Measurements from ENCODE around the gene CACNG1. TPM values are rescaled to one million over a fixed set of nuclear protein-coding genes. Genes with fewer than 3 reads are reported as not detected.

The CACNG1 gene
- total RNA-seq, 4 donors from 2014 or later, result not detected

DNA sequence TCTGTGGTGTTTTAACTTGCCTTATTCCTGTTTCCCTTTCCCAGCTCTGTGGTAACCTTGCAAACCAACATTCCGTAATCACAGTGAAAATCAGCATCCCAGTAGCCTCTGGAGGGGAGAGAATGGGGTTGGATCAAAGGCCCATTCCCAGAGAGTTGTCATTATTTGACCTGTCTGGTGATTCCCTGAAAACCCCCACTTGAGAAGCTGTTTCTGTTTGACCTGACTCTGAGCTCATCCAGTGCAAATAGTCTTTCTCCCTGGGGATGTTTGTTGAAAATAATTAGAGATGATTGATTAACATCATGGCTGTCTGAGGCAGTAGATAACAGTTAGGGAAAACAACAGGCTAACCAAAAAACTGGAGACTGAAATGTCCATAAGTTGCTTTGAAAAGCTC lies 3.0 kb downstream of the CACNG1 start:
- Histone ChIP-seq H3K9me3 (peaks cover 15% of the 10 kb centered on the region in 2 donors), H3K36me3 (no peaks in the 10 kb centered on the region), H3K4me3 (no peak overlapping the region), H3K27ac (peak overlapping the region in 3 of 4 donors; percentile 55 to 69 (median 57)), H3K27me3 (no peaks in the 10 kb centered on the region), H3K4me1 (peaks cover 0 to 20% (median 8%) of the 10 kb centered on the region in 4 donors)
- TF ChIP-seq POLR2A (IDR thresholded peaks at IDR 0.05) (no peak), EP300 (IDR thresholded peaks at IDR 0.05; ENCODE audit: low read depth) (no peak), POLR2AphosphoS5 (IDR thresholded peaks at IDR 0.05) (no peak)
- TF ChIP-seq, protein P1, sequence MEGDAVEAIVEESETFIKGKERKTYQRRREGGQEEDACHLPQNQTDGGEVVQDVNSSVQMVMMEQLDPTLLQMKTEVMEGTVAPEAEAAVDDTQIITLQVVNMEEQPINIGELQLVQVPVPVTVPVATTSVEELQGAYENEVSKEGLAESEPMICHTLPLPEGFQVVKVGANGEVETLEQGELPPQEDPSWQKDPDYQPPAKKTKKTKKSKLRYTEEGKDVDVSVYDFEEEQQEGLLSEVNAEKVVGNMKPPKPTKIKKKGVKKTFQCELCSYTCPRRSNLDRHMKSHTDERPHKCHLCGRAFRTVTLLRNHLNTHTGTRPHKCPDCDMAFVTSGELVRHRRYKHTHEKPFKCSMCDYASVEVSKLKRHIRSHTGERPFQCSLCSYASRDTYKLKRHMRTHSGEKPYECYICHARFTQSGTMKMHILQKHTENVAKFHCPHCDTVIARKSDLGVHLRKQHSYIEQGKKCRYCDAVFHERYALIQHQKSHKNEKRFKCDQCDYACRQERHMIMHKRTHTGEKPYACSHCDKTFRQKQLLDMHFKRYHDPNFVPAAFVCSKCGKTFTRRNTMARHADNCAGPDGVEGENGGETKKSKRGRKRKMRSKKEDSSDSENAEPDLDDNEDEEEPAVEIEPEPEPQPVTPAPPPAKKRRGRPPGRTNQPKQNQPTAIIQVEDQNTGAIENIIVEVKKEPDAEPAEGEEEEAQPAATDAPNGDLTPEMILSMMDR (IDR thresholded peaks at IDR 0.05), result no peak
- 72% methylated on average over 1 of the region's 1 CpG; no CpG with 5 or more reads in 1 of the 2 donors for WGBS, 2 donors (ENCODE audit: low coverage in 1 of 2)
- no peak for DNase-seq
- intact Hi-C loops (cut with DNase I; ENCODE audit: low total_unique reads), result no loop called here
- in situ Hi-C loops (cut with MboI; ENCODE audit: low pct_ligation_motif_present in 1 of 4, low pct_unique_long_range_greater_than_20kb in 1 of 4, low sequenced_read_pairs in 3 of 4), result no loop called here

DNA sequence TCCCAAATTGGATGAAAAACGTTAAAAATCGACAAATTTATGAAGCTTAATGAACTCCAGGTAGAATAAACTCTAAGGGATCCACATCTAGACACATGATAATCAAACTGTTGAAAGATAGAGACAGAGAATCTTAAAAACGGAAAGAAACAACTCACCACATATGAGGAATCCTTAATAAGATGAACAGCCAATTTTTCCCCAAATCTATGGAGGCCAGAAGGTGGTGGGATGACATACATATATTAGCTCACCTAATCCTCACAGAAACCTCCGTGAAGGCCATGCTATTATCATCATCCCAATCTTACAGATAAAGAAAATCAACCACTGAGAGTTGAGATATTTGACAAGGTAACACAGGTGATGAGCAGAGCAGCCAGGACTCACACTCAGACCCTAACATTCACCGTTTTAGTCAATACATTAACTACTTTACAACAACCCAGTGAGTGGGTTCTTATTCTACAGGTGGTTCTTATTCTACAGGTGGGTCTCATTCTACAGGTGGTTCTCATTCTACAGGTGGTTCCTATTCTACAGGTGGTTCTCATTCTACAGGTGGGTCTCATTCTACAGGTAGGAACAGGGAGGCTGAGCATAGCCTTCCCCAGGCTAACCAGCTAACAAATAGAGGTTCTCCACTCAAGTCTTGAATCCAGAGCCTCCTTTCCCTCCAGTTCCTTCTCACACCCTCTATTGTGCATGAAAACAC lies 4.8 kb downstream of the CACNG1 start:
- H3K27me3 ChIP-seq, result no peaks in the 10 kb centered on the region
- WGBS, 2 donors (ENCODE audit: low coverage in 1 of 2), result 81 to 85% methylated on average over 4 to 5 of the region's 5 CpGs
- H3K9me3 ChIP-seq, result peaks cover 15% of the 10 kb centered on the region in 2 donors
- TF ChIP-seq POLR2AphosphoS5 (IDR thresholded peaks at IDR 0.05) (no peak), EP300 (IDR thresholded peaks at IDR 0.05; ENCODE audit: low read depth) (no peak), POLR2A (IDR thresholded peaks at IDR 0.05) (no peak)
- TF ChIP-seq, protein P1 (IDR thresholded peaks at IDR 0.05), result no peak
- H3K4me3 ChIP-seq, result no peak overlapping the region
- H3K36me3 ChIP-seq, result no peaks in the 10 kb centered on the region
- peaks cover 0 to 25% (median 8%) of the 10 kb centered on the region in 4 donors for H3K4me1 ChIP-seq
- intact Hi-C loops (cut with DNase I; ENCODE audit: low total_unique reads), result no loop called here
- in situ Hi-C loops (cut with MboI; ENCODE audit: low pct_ligation_motif_present in 1 of 4, low pct_unique_long_range_greater_than_20kb in 1 of 4, low sequenced_read_pairs in 3 of 4), result no loop called here
- DNase-seq, result no peak
- H3K27ac ChIP-seq, result no peak overlapping the region

DNA sequence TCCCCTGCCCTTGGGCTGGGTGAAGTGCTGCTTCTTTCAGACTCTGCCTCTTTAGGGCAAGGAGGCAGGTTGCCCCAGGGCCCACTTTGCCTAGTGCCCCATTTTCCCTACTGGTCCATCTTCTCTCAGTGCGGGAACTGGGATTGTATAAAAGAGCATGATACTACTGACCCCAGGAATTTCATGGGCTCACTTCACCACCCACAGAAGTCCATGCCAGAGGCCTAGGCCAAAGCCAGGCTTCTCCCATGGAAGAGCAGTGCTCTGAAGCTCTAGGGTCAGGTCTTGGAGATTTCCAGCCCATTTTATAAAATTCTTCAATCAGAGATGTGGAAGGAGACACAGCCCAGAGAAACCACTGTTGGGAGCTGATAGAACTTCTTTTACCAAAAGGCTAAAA lies 5.7 kb downstream of the CACNG1 start:
- intact Hi-C loops (cut with DNase I; ENCODE audit: low total_unique reads), result no loop called here
- peaks cover 0 to 25% (median 8%) of the 10 kb centered on the region in 4 donors for H3K4me1 ChIP-seq
- no peak overlapping the region for H3K4me3 ChIP-seq
- H3K27ac ChIP-seq, result no peak overlapping the region
- in situ Hi-C loops (cut with MboI; ENCODE audit: low pct_ligation_motif_present in 1 of 4, low pct_unique_long_range_greater_than_20kb in 1 of 4, low sequenced_read_pairs in 3 of 4), result no loop called here
- 100% methylated on average over 1 of the region's 1 CpG; no CpG with 5 or more reads in 1 of the 2 donors for WGBS, 2 donors (ENCODE audit: low coverage in 1 of 2)
- peaks cover 15% of the 10 kb centered on the region in 2 donors for H3K9me3 ChIP-seq
- no peaks in the 10 kb centered on the region for H3K36me3 ChIP-seq
- TF ChIP-seq, protein P1 (IDR thresholded peaks at IDR 0.05), result no peak
- TF ChIP-seq POLR2AphosphoS5 (IDR thresholded peaks at IDR 0.05) (no peak), POLR2A (IDR thresholded peaks at IDR 0.05) (no peak), EP300 (IDR thresholded peaks at IDR 0.05; ENCODE audit: low read depth) (no peak)
- no peaks in the 10 kb centered on the region for H3K27me3 ChIP-seq
- no peak for DNase-seq

DNA sequence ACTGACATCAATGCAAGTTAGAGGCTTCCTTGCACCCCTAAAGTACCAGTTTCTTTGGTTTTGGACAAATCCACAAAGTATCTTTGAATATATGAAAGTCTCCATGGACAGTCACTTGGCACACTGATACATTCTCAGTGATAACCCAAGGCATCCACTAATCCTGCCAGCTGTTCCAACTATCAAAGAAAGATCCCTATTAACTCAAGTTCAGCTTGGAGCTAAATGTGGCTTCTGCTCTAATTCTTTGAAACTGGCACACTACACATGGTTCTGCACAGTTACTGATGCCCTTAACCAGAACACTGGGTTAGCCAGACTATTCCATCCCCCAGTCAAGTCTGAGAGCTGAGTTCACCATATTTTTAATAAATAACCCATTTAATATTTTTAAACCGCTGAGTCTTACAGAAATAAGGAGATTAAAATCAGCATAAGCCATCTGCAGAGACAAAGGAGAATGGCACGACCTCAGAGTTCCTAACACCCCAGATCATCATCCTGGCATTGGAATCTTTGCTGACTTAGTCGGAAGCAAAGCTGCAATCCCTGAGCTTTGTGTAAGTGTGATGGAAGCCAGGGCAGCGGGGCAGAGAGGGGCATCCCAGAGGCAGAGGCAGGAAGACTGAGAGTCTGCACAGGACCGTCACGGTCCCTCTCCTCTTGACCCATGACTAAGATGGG lies 6.3 kb downstream of the CACNG1 start:
- H3K27ac ChIP-seq, result no peak overlapping the region
- TF ChIP-seq, protein P1 (IDR thresholded peaks at IDR 0.05), result no peak
- TF ChIP-seq EP300 (IDR thresholded peaks at IDR 0.05; ENCODE audit: low read depth) (no peak), POLR2A (IDR thresholded peaks at IDR 0.05) (no peak), POLR2AphosphoS5 (IDR thresholded peaks at IDR 0.05) (no peak)
- 87% methylated on average over 6 of the region's 6 CpGs; no CpG with 5 or more reads in 1 of the 2 donors for WGBS, 2 donors (ENCODE audit: low coverage in 1 of 2)
- in situ Hi-C loops (cut with MboI; ENCODE audit: low pct_ligation_motif_present in 1 of 4, low pct_unique_long_range_greater_than_20kb in 1 of 4, low sequenced_read_pairs in 3 of 4), result no loop called here
- DNase-seq, result no peak
- H3K9me3 ChIP-seq, result peaks cover 15% of the 10 kb centered on the region in 2 donors
- H3K36me3 ChIP-seq, result no peaks in the 10 kb centered on the region
- intact Hi-C loops (cut with DNase I; ENCODE audit: low total_unique reads), result no loop called here
- H3K27me3 ChIP-seq, result no peaks in the 10 kb centered on the region
- H3K4me1 ChIP-seq, result peaks cover 0 to 25% (median 8%) of the 10 kb centered on the region in 4 donors
- no peak overlapping the region for H3K4me3 ChIP-seq
